Activated naive CD4-positive, alpha-beta T cell treated with anti-CD3 and anti-CD28 coated beads for 36 hours (primary cell): ENCODE results near the gene ZNF592. TPM values are rescaled to one million over a fixed set of nuclear protein-coding genes. Genes with fewer than 3 reads are reported as not detected.
"Not testable (repeated sequence)": the region's sequence is repeated elsewhere in the genome, so short reads cannot be mapped to it uniquely, and the experiment has no call there.

ENCODE experiments used
- CTCF ChIA-PET: fragments of 350-600 bp; sonication (Branson Sonifier 250); formaldehyde crosslinking; loops from one replicate; lab custom pipeline; 2021; ENCODE audit warnings: antibody characterized with exemption; lab: Charles Lee
- DNase-seq: peaks from one replicate; pipeline ENCODE4 v3.0.0-alpha.2; 2020
- H3K27ac Mint-ChIP-seq: one replicate; pipeline ENCODE4 v1.8.0; 2021; ENCODE audit warnings: mild to moderate bottlenecking, mixed read lengths
- H3K27me3 Mint-ChIP-seq: one replicate; pipeline ENCODE4 v1.8.0; 2021; ENCODE audit warnings: low read depth, mixed read lengths
- H3K36me3 Mint-ChIP-seq: one replicate; pipeline ENCODE4 v1.8.0; 2021; ENCODE audit warnings: low read depth, mixed read lengths
- H3K4me1 Mint-ChIP-seq: one replicate; pipeline ENCODE4 v1.8.0; 2021; ENCODE audit warnings: low read depth, mixed read lengths
- H3K4me3 Mint-ChIP-seq: one replicate; pipeline ENCODE4 v1.8.0; 2021; ENCODE audit warnings: mild to moderate bottlenecking, moderate library complexity, mixed read lengths
- H3K9me3 Mint-ChIP-seq: one replicate; pipeline ENCODE4 v1.8.0; 2021; ENCODE audit warnings: mixed read lengths
- intact Hi-C: fragments of 100-400 bp; cut with micrococcal nuclease; formaldehyde crosslinking; loops from one replicate; pipeline ENCODE4 v1.15.1; 2023
- total RNA-seq, 2 experiments: library from RNA; stranded (reverse); gene quantifications; one replicate each; pipeline ENCODE4 v1.2.3, GENCODE V29; 2021

Gene ZNF592
- total RNA-seq, 2 experiments from 2014 or later = 24.2 to 24.3 TPM

DNA sequence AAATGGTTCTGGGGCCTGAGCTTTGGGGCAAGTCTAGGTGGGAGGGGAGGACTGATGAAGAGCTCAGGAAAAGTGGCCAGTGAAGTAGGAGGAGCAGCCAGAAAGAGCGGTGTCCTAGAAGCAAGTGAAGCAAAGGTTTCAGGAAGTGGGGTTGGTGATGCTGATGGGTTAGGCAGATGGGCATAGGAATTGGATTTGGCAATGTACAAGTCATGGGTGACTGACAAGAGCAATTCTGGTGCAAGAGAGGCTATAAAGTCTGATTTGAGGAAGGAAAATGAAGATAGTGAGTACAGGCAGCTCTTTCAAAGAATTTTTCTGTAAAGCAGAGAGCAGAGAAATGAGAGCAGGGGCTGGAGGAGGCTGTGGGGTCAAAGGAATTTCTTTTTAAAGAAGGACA, 88.5 kb downstream of the ZNF592 start:
- no peak overlapping the region for H3K27ac Mint-ChIP-seq
- CTCF ChIA-PET = interaction anchor here (0.8 to 1.2 kb wide), 2 partner anchors 238 to 249 kb away, joined by 3 read pairs; no protein-coding TSS in a partner anchor
- H3K4me1 Mint-ChIP-seq = no peaks in the 10 kb centered on the region
- H3K4me3 Mint-ChIP-seq = no peak overlapping the region
- DNase-seq = no peak
- no peaks in the 10 kb centered on the region for H3K27me3 Mint-ChIP-seq
- H3K9me3 Mint-ChIP-seq = no peaks in the 10 kb centered on the region
- intact Hi-C loops = no loop called here
- H3K36me3 Mint-ChIP-seq = no peaks in the 10 kb centered on the region

DNA sequence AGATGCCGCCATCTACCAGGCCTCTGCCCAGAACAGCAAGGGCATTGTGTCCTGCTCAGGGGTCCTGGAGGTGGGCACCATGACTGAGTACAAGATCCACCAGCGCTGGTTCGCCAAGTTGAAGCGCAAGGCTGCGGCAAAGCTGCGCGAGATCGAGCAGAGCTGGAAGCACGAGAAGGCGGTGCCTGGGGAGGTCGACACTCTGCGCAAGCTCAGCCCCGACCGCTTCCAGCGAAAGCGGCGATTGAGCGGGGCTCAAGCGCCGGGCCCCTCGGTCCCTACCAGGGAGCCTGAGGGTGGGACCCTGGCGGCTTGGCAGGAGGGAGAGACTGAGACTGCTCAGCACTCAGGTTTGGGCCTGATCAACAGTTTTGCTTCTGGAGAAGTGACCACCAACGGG, 91.3 kb downstream of the ZNF592 start:
- CTCF ChIA-PET = no interaction called here
- Mint-ChIP-seq H3K27me3 (no peaks in the 10 kb centered on the region), H3K9me3 (no peaks in the 10 kb centered on the region), H3K27ac (no peak overlapping the region), H3K4me1 (no peaks in the 10 kb centered on the region), H3K4me3 (no peak overlapping the region), H3K36me3 (no peaks in the 10 kb centered on the region)
- intact Hi-C loops = no loop called here
- DNase-seq = no peak

DNA sequence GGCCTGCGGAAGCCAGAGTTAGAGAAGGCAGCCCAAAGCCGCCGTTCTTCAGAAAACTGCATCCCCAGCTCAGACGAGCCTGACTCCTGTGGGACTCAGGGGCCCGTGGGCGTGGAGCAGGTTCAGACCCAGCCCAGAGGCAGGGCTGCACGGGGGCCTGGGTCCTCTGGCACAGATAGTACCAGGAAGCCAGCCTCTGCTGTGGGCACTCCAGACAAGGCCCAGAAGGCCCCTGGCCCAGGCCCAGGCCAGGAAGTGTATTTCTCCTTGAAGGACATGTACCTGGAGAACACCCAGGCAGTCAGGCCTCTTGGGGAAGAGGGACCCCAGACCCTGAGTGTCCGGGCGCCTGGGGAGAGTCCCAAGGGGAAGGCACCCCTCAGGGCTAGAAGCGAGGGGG, 91.9 kb downstream of the ZNF592 start:
- DNase-seq = no peak
- Mint-ChIP-seq H3K36me3 (no peaks in the 10 kb centered on the region), H3K27me3 (no peaks in the 10 kb centered on the region), H3K9me3 (no peaks in the 10 kb centered on the region), H3K27ac (no peak overlapping the region), H3K4me3 (no peak overlapping the region), H3K4me1 (no peaks in the 10 kb centered on the region)
- intact Hi-C loops = no loop called here
- CTCF ChIA-PET = no interaction called here

DNA sequence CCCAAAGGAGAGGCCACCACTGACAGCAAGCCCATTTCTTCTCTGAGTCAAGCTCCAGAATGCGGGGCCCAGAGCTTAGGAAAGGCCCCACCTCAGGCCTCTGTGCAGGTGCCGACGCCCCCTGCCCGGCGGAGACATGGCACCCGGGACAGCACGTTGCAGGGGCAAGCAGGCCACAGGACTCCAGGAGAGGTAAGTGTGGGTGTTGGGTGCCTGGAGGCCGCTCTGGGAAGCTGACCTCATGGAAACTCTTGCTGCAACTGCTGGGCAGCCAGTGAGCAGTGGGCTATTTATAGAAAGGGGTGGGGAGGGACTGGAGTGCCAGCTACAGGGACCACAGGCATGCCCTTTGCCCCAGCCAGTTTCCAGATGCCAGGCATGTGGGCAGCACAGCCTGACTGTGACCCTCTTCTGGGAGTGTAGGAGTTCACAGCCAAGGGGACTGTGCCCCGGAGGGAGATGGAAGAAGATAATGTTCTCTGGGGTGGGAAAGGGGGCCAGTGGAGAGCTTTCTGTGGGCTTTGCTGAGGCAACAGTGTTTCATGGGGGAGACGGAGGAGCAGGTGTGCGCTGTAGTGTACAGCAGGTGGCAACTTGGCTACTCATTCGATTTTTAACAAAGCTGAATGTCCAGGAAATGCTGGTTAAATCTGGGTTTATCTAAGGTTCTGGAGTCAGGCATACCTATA, 92.5 kb downstream of the ZNF592 start:
- no peak overlapping the region for H3K4me3 Mint-ChIP-seq
- intact Hi-C loops = no loop called here
- H3K9me3 Mint-ChIP-seq = no peaks in the 10 kb centered on the region
- CTCF ChIA-PET = no interaction called here
- no peaks in the 10 kb centered on the region for H3K36me3 Mint-ChIP-seq
- H3K4me1 Mint-ChIP-seq = no peaks in the 10 kb centered on the region
- H3K27ac Mint-ChIP-seq = no peak overlapping the region
- DNase-seq = no peak
- no peaks in the 10 kb centered on the region for H3K27me3 Mint-ChIP-seq

DNA sequence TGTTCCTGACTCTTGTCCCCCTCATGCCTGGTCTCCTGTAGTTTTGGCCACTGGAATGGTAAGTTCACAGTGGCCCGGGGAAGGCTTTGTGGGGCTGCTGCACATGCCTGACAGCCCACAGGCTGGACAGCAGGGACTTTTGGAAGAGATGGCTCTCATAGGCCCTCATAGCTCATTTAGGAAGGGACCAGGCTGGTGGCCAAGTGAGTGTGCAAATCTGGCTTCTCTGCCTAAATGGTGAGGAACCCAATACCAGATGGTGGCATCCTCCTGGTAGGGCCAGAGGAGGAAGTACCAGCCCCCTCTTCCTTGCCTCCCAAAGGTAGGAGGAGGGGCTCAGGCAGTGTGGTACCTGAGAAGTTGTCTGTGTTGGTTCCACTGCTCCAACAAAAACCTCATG, 94.4 kb downstream of the ZNF592 start:
- Mint-ChIP-seq H3K9me3 (peaks cover 10% of the 10 kb centered on the region), H3K27ac (no peak overlapping the region), H3K27me3 (no peaks in the 10 kb centered on the region), H3K4me3 (no peak overlapping the region), H3K4me1 (no peaks in the 10 kb centered on the region), H3K36me3 (peaks cover 3% of the 10 kb centered on the region)
- no peak for DNase-seq
- CTCF ChIA-PET = interaction anchor here (1.7 kb wide), 1 partner anchor 86 kb away, joined by 6 read pairs; no protein-coding TSS in a partner anchor
- intact Hi-C loops = loop anchor here (2.0 kb wide), 1 partner anchor 70 kb away; no protein-coding TSS in a partner anchor

DNA sequence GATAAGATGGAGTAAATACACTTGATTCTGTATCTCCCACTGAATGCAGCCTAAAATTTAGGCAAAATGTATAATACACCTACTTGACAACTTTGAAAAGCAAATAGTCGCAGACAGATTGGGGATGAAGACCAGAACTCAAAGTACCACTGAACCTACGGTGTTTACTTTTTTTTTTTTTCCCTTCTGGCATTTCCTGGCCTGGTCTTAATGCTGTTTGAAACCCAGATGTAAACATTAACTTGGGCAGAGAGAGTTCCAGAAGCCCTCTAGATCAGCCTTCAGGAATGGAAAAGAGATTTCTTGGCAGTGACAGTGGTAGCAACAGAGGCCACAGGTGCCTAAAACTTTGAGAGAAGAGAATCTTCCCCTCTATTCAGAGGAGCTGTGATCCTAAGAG, 96.6 kb downstream of the ZNF592 start:
- no peaks in the 10 kb centered on the region for H3K4me1 Mint-ChIP-seq
- no peaks in the 10 kb centered on the region for H3K27me3 Mint-ChIP-seq
- DNase-seq = no peak
- peaks cover 3% of the 10 kb centered on the region for H3K36me3 Mint-ChIP-seq
- peaks cover 13% of the 10 kb centered on the region for H3K9me3 Mint-ChIP-seq
- intact Hi-C loops = loop anchor here (1.0 kb wide), 1 partner anchor 83 kb away; no protein-coding TSS in a partner anchor
- CTCF ChIA-PET = interaction anchor here (0.6 to 2.1 kb wide), 7 partner anchors 11 to 323 kb away, joined by 3 to 7 read pairs (median 3); no protein-coding TSS in a partner anchor
- no peak overlapping the region for H3K4me3 Mint-ChIP-seq
- no peak overlapping the region for H3K27ac Mint-ChIP-seq

DNA sequence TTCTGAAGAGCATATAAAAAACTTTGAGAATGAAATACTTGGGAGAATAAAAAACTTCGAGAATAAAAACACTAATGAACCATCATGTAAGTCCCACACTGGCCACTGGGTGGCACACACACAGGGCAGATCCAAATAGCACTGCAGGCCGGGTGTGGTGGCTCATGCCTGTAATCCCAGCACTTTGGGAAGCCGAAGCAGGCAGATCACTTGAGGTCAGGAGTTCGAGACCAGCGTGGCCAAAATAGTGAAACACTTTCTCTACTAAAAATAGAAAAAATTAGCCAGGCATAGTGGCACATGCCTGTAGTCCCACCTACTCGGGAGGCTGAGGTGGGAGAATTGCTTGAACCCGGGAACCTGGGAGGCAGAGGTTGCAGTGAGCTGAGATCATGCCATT, 97.2 kb downstream of the ZNF592 start:
- CTCF ChIA-PET = interaction anchor here (0.6 to 2.1 kb wide), 8 partner anchors 10 to 322 kb away, joined by 3 to 7 read pairs (median 3); no protein-coding TSS in a partner anchor
- intact Hi-C loops = loop anchor here (1.0 kb wide), 1 partner anchor 83 kb away; no protein-coding TSS in a partner anchor

DNA sequence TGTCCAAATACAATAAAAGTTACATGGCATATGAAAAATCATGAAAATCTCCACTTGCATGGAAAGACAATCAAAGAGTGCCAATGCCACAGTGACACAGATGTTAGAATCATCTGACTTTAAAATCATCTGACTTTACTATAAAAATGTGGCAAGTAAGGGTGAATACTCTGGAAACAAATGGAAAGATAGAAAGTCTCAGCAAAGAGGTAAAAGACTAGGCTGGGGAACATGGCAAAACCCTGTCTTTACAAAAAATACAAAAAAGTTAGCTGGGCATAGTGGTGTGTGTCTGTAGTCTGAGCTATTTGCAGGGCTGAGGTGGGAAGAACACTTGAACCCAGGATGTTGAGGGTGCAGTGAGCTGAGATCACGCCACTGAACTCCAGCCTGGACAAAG, 97.9 kb downstream of the ZNF592 start:
- CTCF ChIA-PET = interaction anchor here (0.6 to 2.1 kb wide), 6 partner anchors 9 to 199 kb away, joined by 3 to 7 read pairs (median 3); no protein-coding TSS in a partner anchor
- Mint-ChIP-seq H3K36me3 (peaks cover 3% of the 10 kb centered on the region), H3K4me1 (no peaks in the 10 kb centered on the region), H3K9me3 (peaks cover 13% of the 10 kb centered on the region), H3K4me3 (no peak overlapping the region), H3K27me3 (no peaks in the 10 kb centered on the region), H3K27ac (no peak overlapping the region)
- intact Hi-C loops = no loop called here
- DNase-seq = no peak

More for the DNA sequence above, 97.2 kb downstream of the ZNF592 start:
- not testable (repeated sequence) for H3K4me1 Mint-ChIP-seq, H3K36me3 Mint-ChIP-seq, H3K27me3 Mint-ChIP-seq, H3K27ac Mint-ChIP-seq, H3K4me3 Mint-ChIP-seq
- DNase-seq = peak; percentile 64
- peaks cover 13% of the 10 kb centered on the region for H3K9me3 Mint-ChIP-seq

DNA sequence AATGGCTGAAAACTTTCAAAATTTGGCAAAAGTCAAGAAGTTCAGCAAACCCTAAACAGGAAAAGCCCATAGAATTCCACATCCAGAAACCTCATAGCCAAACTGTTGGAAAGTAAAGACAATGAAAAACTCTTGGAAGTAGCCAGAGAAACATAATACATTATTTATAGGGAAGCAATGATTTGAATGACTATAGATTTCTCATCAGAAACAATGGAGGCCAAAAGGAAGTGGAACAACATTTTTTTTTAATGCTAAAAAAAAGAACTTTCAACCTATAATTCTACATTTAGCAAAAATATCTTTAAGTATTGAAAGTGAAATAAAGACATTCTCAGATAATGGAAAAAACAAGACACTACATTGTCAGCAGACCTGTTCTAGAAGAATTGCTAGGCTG, 99.0 kb downstream of the ZNF592 start:
- intact Hi-C loops = no loop called here
- Mint-ChIP-seq H3K4me1 (no peaks in the 10 kb centered on the region), H3K9me3 (peaks cover 13% of the 10 kb centered on the region), H3K27ac (no peak overlapping the region), H3K27me3 (no peaks in the 10 kb centered on the region), H3K36me3 (peaks cover 3% of the 10 kb centered on the region), H3K4me3 (no peak overlapping the region)
- DNase-seq = no peak
- CTCF ChIA-PET = no interaction called here

DNA sequence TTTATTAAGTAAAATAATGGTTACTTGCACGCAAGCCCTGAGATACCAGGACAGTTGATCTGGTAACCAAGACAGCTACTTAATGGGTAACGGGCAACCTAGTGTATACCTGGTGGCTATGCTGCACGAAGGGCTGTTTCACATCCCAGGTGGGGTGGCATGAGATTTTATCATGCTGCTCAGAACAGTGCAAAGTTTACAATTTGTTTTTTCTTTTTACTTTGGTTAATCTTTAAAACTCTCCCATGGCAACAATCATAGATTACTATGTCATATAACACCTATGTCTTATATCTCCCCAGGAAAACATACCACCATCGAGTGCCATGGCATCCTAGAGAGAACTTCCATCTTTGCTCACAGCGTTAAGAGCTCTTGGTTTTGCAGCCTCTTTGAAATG, 103.8 kb downstream of the ZNF592 start:
- H3K9me3 Mint-ChIP-seq = peaks cover 4% of the 10 kb centered on the region
- no peak overlapping the region for H3K27ac Mint-ChIP-seq
- H3K27me3 Mint-ChIP-seq = no peaks in the 10 kb centered on the region
- H3K4me3 Mint-ChIP-seq = no peak overlapping the region
- intact Hi-C loops = no loop called here
- CTCF ChIA-PET = no interaction called here
- no peak for DNase-seq
- no peaks in the 10 kb centered on the region for H3K36me3 Mint-ChIP-seq
- H3K4me1 Mint-ChIP-seq = no peaks in the 10 kb centered on the region

DNA sequence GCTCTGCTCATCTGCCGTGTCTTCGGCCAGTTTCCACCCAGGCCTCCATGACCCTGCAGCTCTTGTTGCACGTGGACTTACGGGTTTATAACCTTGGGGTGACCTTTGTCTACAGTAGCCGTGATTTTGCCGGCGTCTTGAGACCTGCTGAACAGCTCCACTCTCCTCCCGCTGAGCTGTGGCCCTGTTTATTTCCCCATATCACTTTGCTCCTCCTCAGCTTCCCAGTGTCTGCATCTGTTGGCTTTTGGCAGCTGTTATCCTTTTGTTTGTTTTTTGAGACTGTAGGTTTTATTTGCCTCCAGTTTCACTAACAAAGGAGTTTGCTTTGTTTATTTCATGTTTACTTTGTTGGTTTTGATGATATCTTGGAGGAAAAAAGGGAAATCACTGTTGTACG, 106.7 kb downstream of the ZNF592 start:
- CTCF ChIA-PET = interaction anchor here (1.9 kb wide), 1 partner anchor 9 kb away, joined by 5 read pairs; no protein-coding TSS in a partner anchor
- no peaks in the 10 kb centered on the region for H3K36me3 Mint-ChIP-seq
- no peak overlapping the region for H3K4me3 Mint-ChIP-seq
- no peak for DNase-seq
- H3K27ac Mint-ChIP-seq = no peak overlapping the region
- intact Hi-C loops = no loop called here
- H3K9me3 Mint-ChIP-seq = no peaks in the 10 kb centered on the region
- no peaks in the 10 kb centered on the region for H3K27me3 Mint-ChIP-seq
- no peaks in the 10 kb centered on the region for H3K4me1 Mint-ChIP-seq

DNA sequence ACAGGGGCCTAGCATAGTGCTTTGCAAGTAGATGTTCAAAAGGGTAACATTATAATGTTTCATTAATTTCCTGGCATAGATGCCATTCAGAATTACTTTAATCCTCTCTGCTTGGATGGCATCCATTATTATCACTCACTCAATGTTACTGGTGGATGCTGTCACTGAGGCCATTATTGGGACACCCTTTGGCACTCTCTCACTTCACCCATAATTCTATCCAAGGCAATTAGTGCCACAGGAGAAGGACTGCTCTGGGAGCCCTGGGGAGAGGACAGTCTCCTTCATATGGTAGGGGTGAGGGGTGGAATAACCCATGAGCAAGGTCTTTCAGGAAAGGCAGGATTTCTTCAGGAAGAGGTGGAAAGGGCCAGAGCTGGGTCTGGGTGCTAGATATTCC, 107.4 kb downstream of the ZNF592 start:
- no peak overlapping the region for H3K27ac Mint-ChIP-seq
- no peaks in the 10 kb centered on the region for H3K9me3 Mint-ChIP-seq
- no peaks in the 10 kb centered on the region for H3K36me3 Mint-ChIP-seq
- CTCF ChIA-PET = interaction anchor here (1.9 kb wide), 1 partner anchor 10 kb away, joined by 5 read pairs; no protein-coding TSS in a partner anchor
- no peaks in the 10 kb centered on the region for H3K27me3 Mint-ChIP-seq
- H3K4me1 Mint-ChIP-seq = no peaks in the 10 kb centered on the region
- no peak overlapping the region for H3K4me3 Mint-ChIP-seq
- no peak for DNase-seq
- intact Hi-C loops = no loop called here
